NCI-H524 (cell line): ENCODE data around the gene ITSN1.
"Not testable (repeated sequence)": the region's sequence is repeated elsewhere in the genome, so short reads cannot be mapped to it uniquely, and the experiment has no call there.

ENCODE experiments used
- DNase-seq, 2 experiments: peaks; one replicate each; lab custom pipeline; 2025; lab: John Stamatoyannopoulos, UW

The ITSN1 gene

GRCh38 chr21:33642027-33642895 is at the start of gene ITSN1:
TSS of gene ITSN1 (plus strand) at chr21:33642501. CDS start at chr21:33718829, 76,328 bp downstream.
- DNase-seq, result peak; percentile 100

- DNase-seq, result no peak
Measured at GRCh38 chr21:33598051-33598450, 44.2 kb upstream of the ITSN1 start.

GRCh38 chr21:33608559-33608958 is 33.7 kb upstream of the ITSN1 start:
- no peak for DNase-seq

GRCh38 chr21:33611006-33611744 is 31.1 kb upstream of the ITSN1 start:
- DNase-seq, result no peak

- DNase-seq, result not testable (repeated sequence)
Measured at GRCh38 chr21:33617565-33617964, 24.7 kb upstream of the ITSN1 start.

- DNase-seq, result no peak
Measured at GRCh38 chr21:33618407-33618806, 23.9 kb upstream of the ITSN1 start.

- DNase-seq, result no peak
Measured at GRCh38 chr21:33619726-33620125, 22.6 kb upstream of the ITSN1 start.

GRCh38 chr21:33622253-33622652 is 20.0 kb upstream of the ITSN1 start:
- no peak for DNase-seq

- not testable (repeated sequence) for DNase-seq
Measured at GRCh38 chr21:33626151-33626550, 16.1 kb upstream of the ITSN1 start.

- no peak for DNase-seq
Measured at GRCh38 chr21:33634254-33634653, 8.0 kb upstream of the ITSN1 start.

GRCh38 chr21:33640697-33641351 is 1.5 kb upstream of the ITSN1 start:
- peak; percentile 61 to 75 for DNase-seq

- DNase-seq, result peak; percentile 99 to 100
Measured at GRCh38 chr21:33641352-33642026, 812 bp upstream of the ITSN1 start, which contains the start of gene CRYZL1. TSS of gene CRYZL1 (minus strand) at chr21:33641741. CDS start at chr21:33631551, 10,190 bp downstream.

- DNase-seq, result peak in 1 of 2 experiments; percentile 44
Measured at GRCh38 chr21:33642896-33643657, 776 bp downstream of the ITSN1 start.

GRCh38 chr21:33643658-33644311 is 1.5 kb downstream of the ITSN1 start:
- peak in 1 of 2 experiments; percentile 44 for DNase-seq

GRCh38 chr21:33644383-33645074 is 2.2 kb downstream of the ITSN1 start:
- no peak for DNase-seq

- no peak for DNase-seq
Measured at GRCh38 chr21:33645730-33646129, 3.4 kb downstream of the ITSN1 start.

- DNase-seq, result no peak
Measured at GRCh38 chr21:33647587-33647986, 5.3 kb downstream of the ITSN1 start.

- DNase-seq, result no peak
Measured at GRCh38 chr21:33648555-33648954, 6.3 kb downstream of the ITSN1 start.

- DNase-seq, result no peak
Measured at GRCh38 chr21:33650230-33650629, 7.9 kb downstream of the ITSN1 start.
